Stimulated activated CD4-positive, alpha-beta T cell treated with anti-CD3 and anti-CD28 coated beads, Interleukin-1b, Interleukin-23, amount 100 ng/mL, for 1 hour (primary cell): ENCODE results near the gene ANKRD1.
A peak's percentile ranks its signal among the peaks of the same experiment; 100 is the strongest.
"Not testable (repeated sequence)": the region's sequence is repeated elsewhere in the genome, so short reads cannot be mapped to it uniquely, and the experiment has no call there.

Experiments
- DNase-seq, 2 donors: peaks; one replicate each; pipeline ENCODE4 v3.0.0-alpha.2; 2020; ENCODE audit warnings: low read depth in 2 of 2

Gene ANKRD1

DNA sequence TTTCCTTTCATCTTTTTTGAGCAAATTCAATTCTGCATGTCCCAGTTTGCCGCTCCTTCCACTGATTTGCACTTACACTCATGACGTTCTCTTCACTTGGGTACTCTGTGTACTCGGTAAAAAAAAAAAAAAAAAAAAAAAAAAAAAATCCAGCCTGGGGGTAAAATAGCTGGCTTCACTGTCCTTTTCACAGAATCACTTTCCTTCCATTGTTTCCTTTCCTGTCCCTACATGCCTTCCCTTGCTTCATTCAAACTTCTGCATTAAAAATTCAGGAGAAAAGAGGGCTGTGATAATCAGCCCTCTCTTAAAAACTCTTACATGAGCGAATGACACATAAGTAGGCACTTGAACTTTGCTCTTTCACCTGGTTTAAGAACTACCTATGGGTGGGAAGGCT is 8.7 kb downstream of the ANKRD1 start:
- no peak for DNase-seq

DNA sequence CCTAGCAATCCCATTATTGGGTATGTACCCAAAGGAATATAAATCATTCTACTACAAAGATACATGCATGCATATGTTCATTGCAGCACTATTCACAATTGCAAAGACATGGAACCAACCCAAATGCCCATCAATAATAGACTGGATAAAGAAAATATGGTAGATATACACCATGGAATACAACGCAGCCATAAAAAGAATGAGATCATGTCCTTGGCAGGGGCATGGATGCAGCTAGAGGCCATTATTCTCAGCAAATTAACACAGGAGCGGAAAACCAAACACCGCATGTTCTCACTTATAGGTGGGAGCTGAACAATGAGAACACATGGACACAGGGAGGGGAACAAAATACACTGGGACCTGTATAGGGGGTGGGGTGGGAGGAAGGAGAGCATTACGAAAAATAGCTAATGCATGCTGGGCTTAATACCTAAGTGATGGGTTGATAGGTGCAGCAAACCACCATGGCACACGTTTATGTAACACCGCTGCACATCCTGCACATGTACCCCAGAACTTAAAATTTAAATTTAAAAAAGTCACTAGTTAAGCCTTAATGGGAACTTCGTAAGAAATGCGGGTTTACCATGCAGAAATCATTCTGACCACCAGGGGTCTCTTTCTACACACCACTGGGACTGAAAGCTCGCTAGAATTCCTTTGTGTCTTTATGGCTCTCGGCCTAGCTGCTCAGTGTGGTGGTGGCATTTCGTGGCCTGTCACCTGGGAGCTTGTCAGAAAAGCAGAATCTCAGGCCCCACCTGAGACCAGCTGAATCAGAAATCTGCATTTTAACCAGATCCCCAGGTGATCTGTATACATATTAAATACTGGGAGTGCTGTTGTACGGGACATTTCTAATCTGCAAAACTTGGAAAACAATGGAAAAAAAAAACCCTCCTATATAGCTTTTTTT is 9.5 kb downstream of the ANKRD1 start:
- DNase-seq = peak in 1 of 2 donors; percentile 20

DNA sequence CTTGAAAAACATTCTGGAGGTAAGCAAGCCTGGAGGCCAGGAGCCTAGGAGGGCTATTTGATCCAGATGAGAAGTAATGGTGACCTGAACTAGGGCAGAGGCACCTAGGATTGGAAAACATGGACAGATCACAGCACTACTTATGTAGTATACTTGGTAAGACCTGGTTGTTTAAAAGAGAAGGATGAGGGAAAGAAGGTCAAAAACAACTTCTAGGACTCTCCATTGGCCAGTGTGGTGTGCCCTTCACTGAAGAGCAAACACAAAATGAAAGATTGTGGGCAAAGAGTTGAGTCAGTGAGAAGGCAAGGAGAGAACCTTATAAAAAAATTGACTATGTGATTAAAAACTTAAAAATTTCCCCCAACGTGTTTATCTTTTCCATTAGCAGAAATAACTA is 14.3 kb downstream of the ANKRD1 start:
- DNase-seq = no peak

DNA sequence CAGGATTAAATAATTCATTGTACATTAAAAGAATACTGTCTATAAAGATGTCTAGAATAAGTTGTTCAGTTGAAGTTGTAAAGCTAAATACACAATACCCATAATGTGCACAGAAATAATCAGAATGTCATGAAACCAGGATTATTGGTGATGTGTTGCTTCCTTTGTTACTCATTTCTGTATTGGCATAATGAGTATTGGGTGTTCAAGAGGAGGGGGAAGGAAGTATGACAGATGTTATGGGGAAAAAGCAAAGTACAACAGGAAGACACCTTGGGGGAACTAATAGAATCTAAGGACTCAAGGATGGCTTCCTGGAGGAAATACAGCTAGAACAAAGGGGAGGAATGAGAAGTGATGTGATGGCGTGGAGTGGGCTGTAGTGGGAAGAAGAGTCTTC is 15.0 kb downstream of the ANKRD1 start:
- DNase-seq = no peak

DNA sequence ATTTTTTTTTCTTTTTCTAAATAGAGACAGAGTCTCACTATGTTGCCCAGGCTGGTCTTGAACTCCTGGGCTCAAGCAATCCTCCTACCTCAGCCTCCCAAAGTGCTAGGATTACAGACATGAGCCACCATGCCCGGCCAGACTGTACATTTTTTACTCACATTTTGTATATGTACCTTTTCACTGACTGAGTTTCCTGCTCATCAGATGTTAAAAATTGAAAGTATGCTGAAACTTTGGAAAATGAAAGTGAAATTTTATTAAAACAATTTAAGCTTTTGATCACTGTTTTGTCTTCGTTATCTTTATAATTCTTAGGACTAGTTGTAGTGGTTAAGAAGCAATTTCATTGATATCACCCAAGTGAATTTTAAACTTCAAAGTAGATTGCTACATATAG is 24.0 kb downstream of the ANKRD1 start:
- not testable (repeated sequence) for DNase-seq

DNA sequence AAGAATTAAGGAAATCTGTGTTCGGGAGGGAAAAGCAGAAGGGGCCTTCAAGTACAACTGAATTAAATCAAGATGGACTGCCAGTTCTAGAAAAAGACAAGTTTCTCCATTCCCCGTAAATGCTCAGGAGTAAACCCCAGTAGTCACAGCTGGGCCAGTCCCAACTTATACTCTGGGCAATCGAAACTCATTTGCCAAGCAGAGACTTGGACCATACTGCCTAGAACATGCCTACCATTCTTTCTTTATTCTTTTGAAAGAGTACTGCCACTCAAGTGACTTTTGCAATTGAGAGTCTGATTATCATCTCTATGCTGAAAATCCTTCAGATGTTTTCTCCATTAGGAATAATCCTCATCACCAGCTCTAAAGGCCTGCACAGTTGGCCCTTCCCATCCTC is 27.7 kb downstream of the ANKRD1 start:
- no peak for DNase-seq

DNA sequence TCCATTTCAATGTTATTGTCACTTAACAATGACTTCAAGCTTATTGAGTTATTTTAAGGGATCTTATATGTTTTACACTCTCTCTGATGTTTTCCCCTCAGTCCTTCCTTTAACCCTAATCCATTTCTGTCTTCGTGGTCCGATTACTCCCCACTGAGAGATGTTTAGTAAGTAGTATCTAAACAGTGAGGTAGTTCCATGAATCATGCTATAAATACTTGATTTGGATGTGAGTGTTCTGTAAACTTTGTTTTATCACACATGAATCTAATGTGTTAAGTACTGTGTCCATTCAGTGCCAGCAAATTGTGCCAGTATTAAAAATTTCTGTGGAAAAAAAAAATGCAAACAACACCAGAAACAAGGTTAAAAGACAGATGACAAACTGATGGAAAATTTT is 30.5 kb downstream of the ANKRD1 start:
- DNase-seq = no peak

DNA sequence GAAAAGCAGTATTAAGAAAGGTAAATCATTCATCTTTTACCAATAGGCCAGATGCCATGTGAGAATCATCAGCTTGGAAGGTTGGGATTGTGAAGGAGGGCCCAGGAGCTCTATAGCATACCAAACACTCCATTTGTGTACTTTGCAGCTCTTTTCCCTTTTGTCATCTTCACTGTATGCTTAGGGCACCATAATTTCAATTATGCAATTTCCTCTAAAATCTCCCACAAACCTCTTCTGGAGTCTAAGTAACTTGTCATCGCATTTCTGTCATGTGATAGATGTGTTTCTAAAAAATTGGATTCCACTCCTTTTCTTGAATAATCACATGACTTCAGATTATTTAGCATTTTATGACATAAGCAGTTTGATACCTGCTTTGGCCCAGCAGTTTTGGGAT is 31.3 kb downstream of the ANKRD1 start:
- DNase-seq = no peak

DNA sequence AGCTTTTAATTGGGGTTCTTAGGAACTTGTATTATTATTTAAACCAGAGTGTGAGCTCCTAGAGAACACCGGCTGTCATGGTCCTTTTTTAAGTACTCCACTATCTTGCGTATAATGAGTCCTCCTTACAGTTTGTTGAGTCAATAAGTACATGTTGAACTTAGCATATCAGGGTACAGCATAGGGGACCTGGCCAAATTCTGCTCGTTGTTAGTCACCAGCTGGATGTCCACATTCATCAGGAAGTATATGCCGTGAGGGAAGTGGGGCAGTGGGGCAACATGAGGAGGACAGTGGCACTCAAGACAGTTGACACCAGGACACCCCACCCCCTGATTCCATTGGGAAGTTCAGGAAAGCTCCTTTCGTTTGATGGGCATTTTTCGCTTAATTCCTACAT is 32.5 kb downstream of the ANKRD1 start:
- DNase-seq = no peak

DNA sequence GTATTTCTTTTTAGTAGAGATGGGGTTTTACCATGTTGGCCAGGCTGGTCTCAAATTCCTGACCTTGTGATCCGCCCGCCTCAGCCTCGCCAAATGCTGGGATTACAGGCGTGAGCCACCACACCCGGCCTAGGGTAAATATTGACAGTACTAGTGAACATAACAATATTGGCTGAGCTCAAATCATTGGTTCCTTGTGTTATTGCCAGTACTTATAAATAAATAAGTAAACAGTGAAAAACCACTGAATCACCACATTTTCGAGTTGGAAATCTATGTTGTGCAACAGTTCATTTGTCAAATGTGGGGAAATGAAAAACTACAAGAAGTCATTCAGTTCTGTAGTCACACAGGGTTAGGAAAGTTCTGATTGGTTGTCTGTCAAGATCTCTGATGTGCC is 33.3 kb downstream of the ANKRD1 start:
- DNase-seq = no peak

DNA sequence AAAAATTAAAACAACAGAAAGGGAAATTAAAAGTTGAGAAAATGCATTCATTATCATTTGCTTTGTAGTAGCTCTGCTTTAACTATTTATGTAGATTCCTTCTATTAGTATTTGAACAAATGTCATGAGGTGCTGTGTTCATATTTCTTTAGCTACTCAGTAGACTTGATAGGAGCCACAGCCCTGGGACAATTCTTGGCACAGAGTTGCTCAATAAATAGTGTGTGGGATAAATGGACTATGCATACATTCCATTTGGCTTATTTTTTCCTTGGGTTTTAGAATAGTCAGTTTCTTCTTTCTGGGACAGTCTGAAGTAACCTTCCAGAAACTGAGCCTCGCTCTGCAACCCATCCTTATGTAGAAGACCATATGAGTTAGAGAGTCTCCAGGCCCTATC is 35.7 kb downstream of the ANKRD1 start:
- no peak for DNase-seq

DNA sequence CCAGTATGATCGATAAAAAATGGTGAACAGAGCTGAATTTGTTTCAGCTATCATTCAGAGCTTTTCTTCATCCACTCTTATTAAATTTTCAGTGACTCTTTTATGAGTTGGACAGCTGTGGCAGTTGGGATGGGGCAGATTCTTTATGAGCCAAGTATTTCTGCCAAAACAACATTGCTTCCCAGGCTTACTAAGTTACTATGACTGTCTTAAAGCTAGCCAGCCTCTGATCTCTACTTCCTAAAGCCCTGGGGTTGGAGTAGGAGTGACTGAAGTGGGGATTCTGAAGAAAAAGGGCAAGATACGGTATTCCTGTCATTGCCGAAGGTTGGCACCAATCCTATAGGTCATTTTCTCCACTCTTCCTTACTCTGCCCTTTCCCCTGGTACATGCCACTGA is 36.5 kb downstream of the ANKRD1 start:
- no peak for DNase-seq

DNA sequence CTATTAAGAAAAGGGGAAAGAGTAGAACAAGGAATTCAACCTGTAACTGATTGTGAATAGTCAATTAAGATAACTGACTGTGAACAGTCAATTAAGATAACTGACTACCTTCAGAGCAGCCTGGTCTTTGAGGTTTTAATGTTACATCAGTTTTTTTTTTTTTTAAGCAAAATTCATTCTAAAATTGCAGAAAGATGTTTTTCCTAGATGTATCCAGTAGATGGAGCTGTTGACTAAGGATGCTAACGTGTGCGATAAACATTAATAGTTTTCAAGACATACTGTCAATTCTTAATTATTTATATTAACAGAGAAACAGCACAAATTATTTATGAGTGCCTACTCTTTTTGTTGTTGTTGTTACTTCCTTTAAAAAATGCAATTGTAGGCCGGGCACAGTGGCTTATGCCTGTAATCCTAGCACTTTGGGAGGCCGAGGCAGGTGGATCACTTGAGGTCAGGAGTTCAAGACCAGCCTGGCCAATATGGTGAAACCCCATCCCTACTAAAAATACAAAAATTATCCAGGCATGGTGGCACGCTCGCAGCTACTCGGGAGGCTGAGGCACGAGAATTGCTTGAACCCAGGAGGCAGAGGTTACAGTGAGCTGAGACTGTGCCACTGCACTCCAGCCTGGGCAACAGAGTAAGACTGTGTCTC is 40.7 kb downstream of the ANKRD1 start:
- not testable (repeated sequence) for DNase-seq

DNA sequence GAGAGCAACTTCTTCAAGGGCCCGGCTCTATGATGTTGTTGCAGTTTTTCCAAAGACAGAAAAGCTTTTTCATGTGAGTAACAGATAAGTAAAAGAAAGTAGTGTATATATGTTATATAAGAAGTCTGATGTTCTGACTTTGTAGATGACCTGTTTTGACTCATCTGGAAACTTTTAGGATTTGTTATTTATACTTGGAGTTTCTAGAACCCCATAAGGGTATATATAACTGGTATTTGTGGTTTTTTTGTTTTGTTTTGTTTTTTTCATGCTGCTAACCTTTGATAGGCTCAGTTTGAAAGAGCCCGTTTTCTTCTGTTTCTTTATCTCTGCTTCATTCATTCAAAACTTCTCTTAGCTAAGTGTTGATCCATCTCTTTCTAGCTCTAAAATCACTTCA is 41.8 kb downstream of the ANKRD1 start:
- no peak for DNase-seq

DNA sequence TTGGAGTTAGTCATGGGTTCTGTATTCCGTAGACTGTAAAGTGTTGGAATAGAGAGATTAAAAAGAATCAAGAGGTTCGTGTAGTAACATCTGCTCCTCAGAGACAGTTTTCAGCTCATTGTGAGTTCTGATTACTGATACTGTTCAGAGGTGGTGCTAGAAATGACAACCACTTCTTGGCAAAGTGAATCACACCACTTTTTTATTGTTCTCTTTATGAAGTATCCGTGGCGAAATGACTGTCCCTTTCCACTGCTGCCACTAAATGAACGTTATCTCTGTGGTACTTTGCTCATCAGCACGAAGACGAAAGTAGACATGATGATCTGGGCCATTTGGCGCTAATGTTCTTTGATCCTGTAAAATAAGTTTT is 48.3 kb downstream of the ANKRD1 start:
- no peak for DNase-seq

DNA sequence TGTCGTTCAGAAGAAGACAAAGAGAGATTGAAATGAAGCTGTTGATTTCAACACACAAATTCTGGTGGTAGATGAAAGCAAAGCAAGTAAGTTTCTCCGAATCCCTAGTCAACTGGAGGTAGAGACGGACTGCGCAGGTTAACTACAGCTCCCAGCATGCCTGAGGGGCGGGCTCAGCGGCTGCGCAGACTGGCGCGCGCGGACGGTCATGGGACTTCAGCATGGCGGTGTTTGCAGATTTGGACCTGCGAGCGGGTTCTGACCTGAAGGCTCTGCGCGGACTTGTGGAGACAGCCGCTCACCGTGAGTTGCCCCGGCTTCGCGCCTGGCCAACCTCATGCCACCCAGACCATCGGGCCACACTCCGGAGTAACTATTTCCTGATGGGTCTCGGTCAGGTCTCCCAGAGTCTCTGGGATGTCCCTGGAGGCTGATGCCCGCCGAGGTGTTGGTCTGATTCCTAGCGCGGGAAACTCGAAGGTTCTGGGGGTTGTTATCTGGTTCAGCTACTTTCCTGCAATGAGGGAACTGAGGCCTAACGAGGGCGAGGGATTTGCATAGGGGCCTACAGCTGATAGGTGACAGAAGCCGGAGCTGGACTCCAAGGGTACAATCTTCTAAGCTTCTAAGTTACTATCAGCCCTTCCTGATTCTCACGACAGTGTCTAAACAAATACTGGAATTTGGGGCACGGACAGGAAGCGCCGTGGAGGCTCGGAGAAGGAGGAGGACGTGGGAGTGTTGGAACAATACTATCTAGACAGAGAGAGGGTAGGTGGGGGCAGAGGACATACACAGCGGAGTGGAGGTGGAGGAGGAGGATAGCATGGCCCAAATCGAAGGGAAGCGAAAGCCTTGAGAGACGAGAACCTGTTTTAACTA is 48.9 kb downstream of the ANKRD1 start, which contains the start of gene RPP30:
RPP30 (plus strand) TSS at position 209 of the 882 bp plus-strand sequence; CDS start at position 222, 13 bp downstream.
- peak; percentile 39 to 55 for DNase-seq

DNA sequence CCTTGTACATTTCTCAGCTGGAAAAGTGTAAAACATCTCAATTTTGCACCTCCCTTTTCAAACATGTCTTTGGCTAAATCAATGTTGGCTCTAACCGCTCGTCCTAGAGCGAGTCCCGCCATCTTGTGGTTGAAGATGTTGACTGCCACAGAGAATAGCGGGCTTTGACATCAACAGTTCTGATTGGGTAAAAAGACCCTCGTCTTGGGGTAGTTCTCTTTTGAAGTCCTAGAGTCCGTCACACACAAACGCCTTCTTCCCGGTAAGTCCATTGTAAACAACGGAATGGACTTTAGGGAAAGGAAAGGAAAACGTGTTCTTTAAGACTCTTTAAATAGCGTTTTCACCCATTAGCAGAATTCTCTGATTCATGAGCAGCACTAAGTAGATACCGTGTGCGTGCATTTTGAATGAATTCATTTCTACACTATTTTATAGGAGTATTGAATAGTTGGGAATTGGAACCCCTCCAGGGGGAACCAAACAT is 49.6 kb downstream of the ANKRD1 start:
- no peak for DNase-seq

DNA sequence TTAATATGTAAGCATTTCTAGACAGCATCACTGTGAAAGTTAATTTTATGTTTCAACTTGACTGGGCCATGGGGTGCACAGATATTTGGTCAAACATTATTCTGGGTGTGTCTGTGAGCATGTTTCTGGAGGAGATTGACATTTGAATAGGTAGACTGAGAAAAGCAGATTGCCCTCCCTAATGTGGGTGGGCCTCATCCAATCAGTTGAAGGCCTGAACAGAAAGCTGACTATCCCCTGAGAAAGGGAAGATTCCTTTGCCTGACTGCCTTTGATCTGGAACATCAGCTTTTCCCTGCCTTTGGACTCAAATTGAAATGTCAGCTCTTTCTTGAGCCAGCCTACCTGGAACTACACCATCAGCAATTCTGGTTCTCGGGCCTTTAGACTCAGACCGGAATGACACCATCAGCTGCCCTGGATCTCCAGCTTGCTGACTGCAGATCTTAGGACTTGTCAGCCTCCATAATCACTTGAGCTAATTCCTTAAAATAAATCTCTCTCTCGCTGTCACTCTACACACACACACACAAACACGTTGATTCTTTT is 54.8 kb downstream of the ANKRD1 start:
- DNase-seq = no peak

DNA sequence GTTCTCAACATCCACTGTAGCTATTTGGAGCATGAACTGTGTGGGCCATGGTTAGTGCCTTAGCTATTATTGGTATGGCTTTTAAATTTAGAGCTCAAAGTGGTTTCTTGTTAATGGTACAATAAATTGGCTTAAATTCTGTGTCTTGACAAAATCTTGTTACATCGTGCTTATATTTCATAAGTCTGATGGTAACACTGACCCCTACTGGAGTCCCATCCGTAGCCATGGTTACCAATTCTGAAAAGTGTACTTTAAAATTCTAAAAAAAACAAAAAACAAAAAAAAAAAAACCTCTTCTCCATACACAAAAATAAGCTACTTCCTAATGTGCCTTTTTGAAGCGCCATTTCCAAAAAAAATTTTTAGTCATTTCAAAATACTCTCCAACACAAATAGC is 55.5 kb downstream of the ANKRD1 start:
- DNase-seq = no peak

DNA sequence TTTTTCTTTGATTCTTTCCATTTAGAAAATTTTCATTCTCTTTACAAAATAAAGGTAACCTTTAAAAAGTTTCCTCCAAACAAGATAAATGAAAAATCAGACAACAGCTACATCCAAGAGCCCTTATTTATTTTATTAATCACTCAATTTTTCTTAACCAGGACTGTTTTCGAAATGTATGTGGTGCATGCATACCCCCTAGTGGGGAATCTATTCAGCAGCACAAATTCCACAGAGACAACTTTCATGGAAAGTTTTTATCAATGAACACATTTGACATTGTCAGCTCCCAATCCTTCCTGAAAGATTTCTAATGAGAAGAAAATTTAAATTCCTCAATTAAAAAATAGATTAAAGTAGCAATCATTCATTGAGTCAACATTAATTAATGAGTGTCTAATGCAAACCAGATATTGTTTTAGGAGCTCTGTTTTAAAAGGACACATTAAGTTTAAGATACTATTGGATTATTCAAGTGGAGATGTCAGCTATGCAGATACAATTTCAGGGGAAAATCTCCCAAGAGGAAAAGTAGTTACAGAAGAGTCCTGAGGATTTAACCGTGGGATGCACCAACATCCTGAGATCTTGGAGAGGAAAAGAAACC is 57.9 kb downstream of the ANKRD1 start:
- DNase-seq = no peak
